Progenitor cell of endocrine pancreas (in vitro differentiated cells): Measurements from ENCODE around the gene ABCF2. TPM values are rescaled to one million over a fixed set of nuclear protein-coding genes. Genes with fewer than 3 reads are reported as not detected.
A peak's percentile ranks its signal among the peaks of the same experiment; 100 is the strongest.

Experiments used
- DNase-seq: peaks from one replicate; pipeline ENCODE4 v3.0.0; 2021; ENCODE audit warnings: low spot score; ENCODE audit not compliant: unreplicated experiment
- H3K27ac Mint-ChIP-seq: 2 replicates; pipeline ENCODE4 v1.8.0; 2021; ENCODE audit warnings: mild to moderate bottlenecking, moderate library complexity, mixed read lengths
- H3K27me3 Mint-ChIP-seq: 2 replicates; pipeline ENCODE4 v1.8.0; 2021; ENCODE audit warnings: mixed read lengths
- H3K36me3 Mint-ChIP-seq: 2 replicates; pipeline ENCODE4 v1.8.0; 2022; ENCODE audit warnings: mixed read lengths; ENCODE audit not compliant: insufficient read depth
- H3K4me1 Mint-ChIP-seq: 2 replicates; pipeline ENCODE4 v1.8.0; 2021; ENCODE audit warnings: low read depth, mixed read lengths
- H3K4me3 Mint-ChIP-seq: 2 replicates; pipeline ENCODE4 v1.8.0; 2021; ENCODE audit warnings: low read depth, mild to moderate bottlenecking, moderate library complexity, mixed read lengths
- H3K9me3 Mint-ChIP-seq: 2 replicates; pipeline ENCODE4 v1.8.0; 2021; ENCODE audit warnings: low read depth, mixed read lengths
- total RNA-seq: library from RNA; stranded (reverse); gene quantifications from 2 replicates; pipeline ENCODE4 v1.2.1, GENCODE V29; 2021
- TF ChIP-seq, protein P1 (sequence below): fragments of 200-600 bp; sonication (generic); IDR thresholded peaks from one replicate; pipeline ENCODE4 v1.5.0; 2021; ENCODE audit warnings: antibody characterized with exemption, mild to moderate bottlenecking; ENCODE audit not compliant: unreplicated experiment

ABCF2 gene
- total RNA-seq, 1 donor from 2014 or later = 55.1 TPM

DNA sequence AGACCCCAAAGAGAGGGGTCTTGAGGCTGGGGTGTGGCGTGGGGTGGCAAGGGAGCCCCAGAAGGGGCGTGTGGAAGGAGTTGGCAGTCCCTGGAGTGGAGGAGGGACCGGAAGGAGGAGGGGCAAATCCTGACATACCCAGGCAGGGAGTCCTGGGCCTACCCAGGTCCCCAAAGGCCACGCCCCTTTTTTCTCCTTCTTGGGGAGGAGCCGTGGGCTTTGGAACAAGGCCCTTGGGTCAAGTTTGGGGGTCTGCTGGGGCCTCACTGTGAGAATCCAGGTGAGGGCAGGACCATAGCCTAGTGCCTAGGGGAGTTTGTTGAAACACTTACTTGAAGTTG is 22.7 kb upstream of the ABCF2 start:
- Mint-ChIP-seq H3K27ac (peak overlapping the region; percentile 73), H3K4me3 (peak overlapping the region; percentile 70), H3K4me1 (peaks cover 35% of the 10 kb centered on the region), H3K36me3 (no peaks in the 10 kb centered on the region), H3K27me3 (peaks cover 22% of the 10 kb centered on the region), H3K9me3 (no peaks in the 10 kb centered on the region)
- DNase-seq = no peak
- TF ChIP-seq, protein P1, sequence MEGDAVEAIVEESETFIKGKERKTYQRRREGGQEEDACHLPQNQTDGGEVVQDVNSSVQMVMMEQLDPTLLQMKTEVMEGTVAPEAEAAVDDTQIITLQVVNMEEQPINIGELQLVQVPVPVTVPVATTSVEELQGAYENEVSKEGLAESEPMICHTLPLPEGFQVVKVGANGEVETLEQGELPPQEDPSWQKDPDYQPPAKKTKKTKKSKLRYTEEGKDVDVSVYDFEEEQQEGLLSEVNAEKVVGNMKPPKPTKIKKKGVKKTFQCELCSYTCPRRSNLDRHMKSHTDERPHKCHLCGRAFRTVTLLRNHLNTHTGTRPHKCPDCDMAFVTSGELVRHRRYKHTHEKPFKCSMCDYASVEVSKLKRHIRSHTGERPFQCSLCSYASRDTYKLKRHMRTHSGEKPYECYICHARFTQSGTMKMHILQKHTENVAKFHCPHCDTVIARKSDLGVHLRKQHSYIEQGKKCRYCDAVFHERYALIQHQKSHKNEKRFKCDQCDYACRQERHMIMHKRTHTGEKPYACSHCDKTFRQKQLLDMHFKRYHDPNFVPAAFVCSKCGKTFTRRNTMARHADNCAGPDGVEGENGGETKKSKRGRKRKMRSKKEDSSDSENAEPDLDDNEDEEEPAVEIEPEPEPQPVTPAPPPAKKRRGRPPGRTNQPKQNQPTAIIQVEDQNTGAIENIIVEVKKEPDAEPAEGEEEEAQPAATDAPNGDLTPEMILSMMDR = no peak

DNA sequence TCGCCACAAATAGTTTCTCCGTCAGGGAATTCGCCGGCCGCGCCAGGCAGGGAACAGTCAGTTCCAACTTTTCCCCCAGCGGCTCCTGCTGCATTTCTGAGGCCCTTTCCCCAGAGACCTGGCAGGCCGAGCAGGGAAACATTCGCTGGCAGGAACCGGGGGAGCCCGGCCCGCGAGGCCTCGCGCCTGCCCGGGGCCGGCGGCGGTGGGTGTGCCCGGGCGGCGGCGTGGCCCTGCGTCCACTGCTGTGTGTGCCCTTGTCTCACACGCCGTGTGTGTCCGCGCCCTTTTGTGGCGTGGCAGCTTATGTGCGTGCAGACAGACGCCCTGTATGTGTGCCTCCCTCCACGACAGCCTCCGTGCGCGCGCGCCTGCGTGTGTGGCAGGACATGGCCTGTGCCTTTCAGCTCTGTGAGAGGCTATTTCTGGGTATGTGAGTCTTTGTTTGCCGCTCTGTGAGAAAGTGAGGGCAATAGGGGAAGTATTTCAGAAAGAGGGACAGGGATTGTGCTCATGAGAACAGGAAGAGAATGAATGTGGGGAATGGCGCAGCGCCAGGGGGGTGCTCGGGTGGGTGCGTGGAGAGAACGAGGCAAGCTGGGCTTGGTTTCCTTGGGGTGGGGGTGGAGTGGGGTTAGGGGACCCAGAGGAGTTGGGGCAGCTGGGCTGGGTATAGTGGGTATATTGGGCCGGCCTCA is 22.2 kb upstream of the ABCF2 start:
- no peaks in the 10 kb centered on the region for H3K36me3 Mint-ChIP-seq
- peak overlapping the region; percentile 94 for H3K27ac Mint-ChIP-seq
- TF ChIP-seq, protein P1 = no peak
- peak overlapping the region; percentile 70 for H3K4me3 Mint-ChIP-seq
- H3K27me3 Mint-ChIP-seq = peaks cover 19% of the 10 kb centered on the region
- H3K9me3 Mint-ChIP-seq = no peaks in the 10 kb centered on the region
- H3K4me1 Mint-ChIP-seq = peaks cover 35% of the 10 kb centered on the region
- DNase-seq = no peak

DNA sequence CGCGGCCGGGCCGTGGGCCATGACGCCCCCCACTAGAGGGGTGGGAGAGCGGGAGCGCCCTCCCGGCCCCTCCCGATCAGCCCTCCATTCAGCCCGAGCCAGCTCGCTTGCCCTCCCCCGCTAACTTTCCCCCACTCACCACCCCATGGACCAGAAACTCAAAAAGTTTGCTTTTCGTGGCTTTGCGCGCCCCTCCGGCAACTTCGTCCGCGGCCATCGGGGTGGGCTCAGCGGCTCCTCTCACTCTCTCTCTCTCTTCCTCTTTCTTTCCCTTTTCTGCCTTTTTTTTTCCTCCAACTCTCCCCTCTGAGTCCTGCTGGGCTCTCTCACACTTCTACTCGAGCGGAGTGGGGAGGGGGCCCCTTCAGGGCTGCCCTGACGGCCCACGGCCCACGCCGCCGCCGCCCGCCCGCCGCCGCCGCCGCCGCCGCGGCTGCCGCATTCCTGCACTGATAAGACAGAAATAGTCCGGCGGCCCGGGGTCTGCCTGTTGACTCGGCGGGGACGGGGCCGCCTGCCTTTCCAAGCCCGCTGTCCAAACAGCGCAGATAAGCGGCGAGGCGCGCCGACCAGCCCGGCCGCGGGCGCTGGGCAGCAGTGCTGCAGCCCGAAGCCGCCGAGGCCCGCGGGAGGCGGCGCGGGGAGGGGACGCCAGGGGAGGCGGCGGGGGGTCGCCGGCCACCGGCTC is 21.5 kb upstream of the ABCF2 start, which contains the start of gene SMARCD3:
TSS of gene SMARCD3 (minus strand) at position 349 of the 688 bp plus-strand sequence. CDS start at position 217, 132 bp downstream.
- Mint-ChIP-seq H3K4me3 (peak within 1 kb of the TSS; percentile 91), H3K4me1 (peaks cover 35% of the 10 kb centered on the region), H3K27ac (peak within 1 kb of the TSS; percentile 95), H3K36me3 (no peaks in the 10 kb centered on the region), H3K27me3 (peaks cover 19% of the 10 kb centered on the region), H3K9me3 (no peaks in the 10 kb centered on the region)
- peak; percentile 85 for DNase-seq
- TF ChIP-seq, protein P1 = no peak

DNA sequence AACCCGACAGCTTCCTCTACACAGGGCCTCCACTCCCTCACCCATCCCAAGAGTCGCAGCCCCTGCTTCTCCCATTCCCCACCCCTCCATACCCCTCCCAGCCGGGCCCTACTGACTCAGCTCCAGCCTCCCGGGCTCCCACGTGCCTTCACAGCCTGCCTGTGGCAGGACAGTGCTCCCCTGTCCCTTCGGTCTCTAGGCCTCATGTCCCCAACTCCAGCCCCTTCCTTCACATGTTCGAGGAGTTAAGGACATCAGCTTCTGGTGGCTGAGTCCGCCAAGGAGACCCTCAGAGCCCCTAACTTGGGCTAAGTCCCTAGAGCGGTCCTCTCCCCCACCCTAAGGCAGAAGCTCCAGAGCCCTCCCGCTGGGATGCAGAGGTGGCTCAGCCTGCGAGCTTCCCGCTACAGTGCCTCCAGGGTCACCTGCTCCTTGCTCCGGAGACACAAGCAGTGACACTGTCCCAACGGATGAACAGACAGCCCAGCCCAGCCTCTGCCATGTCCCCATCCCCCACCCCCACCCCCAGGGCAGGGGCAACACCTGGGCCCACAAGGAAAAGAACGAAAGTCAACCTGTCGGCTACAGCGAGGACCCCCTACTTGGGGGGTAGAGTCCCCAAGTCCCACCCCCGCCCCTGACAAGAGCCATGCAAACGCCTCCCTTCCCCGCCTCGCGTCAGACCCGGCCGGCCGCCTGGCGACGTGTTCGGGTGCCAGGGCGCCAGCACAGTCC is 20.8 kb upstream of the ABCF2 start:
- Mint-ChIP-seq H3K36me3 (no peaks in the 10 kb centered on the region), H3K4me1 (peaks cover 34% of the 10 kb centered on the region), H3K27me3 (peaks cover 19% of the 10 kb centered on the region), H3K4me3 (peak overlapping the region; percentile 91), H3K9me3 (no peaks in the 10 kb centered on the region), H3K27ac (peak overlapping the region; percentile 37)
- TF ChIP-seq, protein P1 = no peak
- no peak for DNase-seq
